ENCODE measurements around the gene BIN2.

DNA sequence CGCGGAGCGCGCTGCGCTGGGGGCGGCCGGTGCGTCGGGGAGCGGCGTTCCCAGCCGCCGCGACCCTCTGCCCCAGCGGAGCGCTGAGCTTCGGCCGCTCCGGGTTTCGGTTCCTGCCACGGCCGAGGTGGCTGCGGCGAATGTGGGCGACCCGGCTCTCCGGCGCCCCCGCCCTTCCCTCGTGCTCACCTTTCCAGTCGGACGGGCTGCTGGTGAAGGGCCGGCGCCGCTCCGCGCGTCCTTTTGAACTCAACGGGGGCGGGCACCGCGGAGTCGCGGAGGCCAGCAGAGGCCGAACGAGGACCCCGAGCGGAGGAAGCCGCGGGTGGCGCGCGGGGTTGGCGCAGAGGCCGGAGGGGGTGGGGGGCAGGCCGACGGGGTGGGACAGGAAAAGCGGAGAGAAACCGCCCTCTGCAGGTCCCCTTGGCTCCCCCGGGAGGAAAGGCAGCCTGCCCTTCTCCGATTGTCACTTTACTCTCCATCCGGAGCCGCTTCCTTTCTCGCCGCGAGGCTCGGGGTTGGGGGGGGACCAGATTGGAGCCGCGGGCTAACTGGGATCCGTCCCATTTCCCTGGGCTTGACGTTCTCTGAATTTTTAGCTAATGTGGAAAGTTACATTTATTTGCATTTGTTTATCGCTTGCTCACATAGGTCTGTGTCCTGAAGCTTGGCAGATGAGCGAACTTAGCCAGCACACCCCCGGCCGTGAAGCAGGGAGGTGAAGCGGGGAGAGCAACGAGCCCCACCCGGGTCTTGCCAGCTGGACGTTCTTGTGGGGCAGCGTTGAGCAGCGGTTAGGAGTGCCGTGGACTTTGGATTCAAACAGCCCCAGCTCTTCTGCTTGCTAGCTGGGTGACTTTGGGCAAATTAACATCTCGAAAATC is 53.7 kb downstream of the BIN2 start, which contains the start of gene SMAGP:
- TF ChIP-seq, protein P1, sequence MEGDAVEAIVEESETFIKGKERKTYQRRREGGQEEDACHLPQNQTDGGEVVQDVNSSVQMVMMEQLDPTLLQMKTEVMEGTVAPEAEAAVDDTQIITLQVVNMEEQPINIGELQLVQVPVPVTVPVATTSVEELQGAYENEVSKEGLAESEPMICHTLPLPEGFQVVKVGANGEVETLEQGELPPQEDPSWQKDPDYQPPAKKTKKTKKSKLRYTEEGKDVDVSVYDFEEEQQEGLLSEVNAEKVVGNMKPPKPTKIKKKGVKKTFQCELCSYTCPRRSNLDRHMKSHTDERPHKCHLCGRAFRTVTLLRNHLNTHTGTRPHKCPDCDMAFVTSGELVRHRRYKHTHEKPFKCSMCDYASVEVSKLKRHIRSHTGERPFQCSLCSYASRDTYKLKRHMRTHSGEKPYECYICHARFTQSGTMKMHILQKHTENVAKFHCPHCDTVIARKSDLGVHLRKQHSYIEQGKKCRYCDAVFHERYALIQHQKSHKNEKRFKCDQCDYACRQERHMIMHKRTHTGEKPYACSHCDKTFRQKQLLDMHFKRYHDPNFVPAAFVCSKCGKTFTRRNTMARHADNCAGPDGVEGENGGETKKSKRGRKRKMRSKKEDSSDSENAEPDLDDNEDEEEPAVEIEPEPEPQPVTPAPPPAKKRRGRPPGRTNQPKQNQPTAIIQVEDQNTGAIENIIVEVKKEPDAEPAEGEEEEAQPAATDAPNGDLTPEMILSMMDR (conservative IDR thresholded peaks at IDR 0.05; ENCODE audit: low read depth in 2 of 2) = no peak
- TF ChIP-seq EZH2phosphoT487 (IDR thresholded peaks at IDR 0.05; ENCODE audit: unreplicated experiment) = no peak
- TF ChIP-seq REST (IDR thresholded peaks at IDR 0.05; ENCODE audit: unreplicated experiment) = no peak
- TF ChIP-seq POLR2AphosphoS5 (IDR thresholded peaks at IDR 0.05; ENCODE audit: low read depth) = no peak; the same call in none of the 2 replicates

Measured in GM23338 (cell line).